HL-60 (cell line): ENCODE data around the gene DYNC1I1.

Source experiments
- DNase-seq, 2 experiments: peaks; one replicate each; pipeline ENCODE4 v3.0.0-alpha.2; 2010 to 2020; ENCODE audit warnings: low read depth in 1 of 2, low spot score in 1 of 2
- H3K27ac ChIP-seq: fragments of 250-450 bp; sonication (Bioruptor Pico); replicated peaks from 2 replicates; pipeline ENCODE4 v1.5.1; 2020; ENCODE audit warnings: mild to moderate bottlenecking, moderate library complexity
- H3K27me3 ChIP-seq: fragments of 250-450 bp; sonication (Bioruptor Pico); 2 replicates; pipeline ENCODE4 v1.5.1; 2021; ENCODE audit warnings: mild to moderate bottlenecking, moderate library complexity; ENCODE audit not compliant: insufficient read depth, poor library complexity, severe bottlenecking
- H3K4me3 ChIP-seq: replicated peaks from 2 replicates; pipeline ENCODE4 v1.5.1; 2011; ENCODE audit warnings: mild to moderate bottlenecking, control low read depth, low read length; ENCODE audit not compliant: insufficient read depth
- CTCF ChIP-seq: IDR thresholded peaks from one replicate; pipeline ENCODE4 v1.5.1; 2011; ENCODE audit warnings: low read length, control low read depth, inconsistent platforms; ENCODE audit not compliant: insufficient read depth
- GABPA ChIP-seq: IDR thresholded peaks from 2 replicates; pipeline ENCODE4 v1.6.1; 2012; ENCODE audit warnings: low read depth
- POLR2AphosphoS5 ChIP-seq: IDR thresholded peaks from 2 replicates; pipeline ENCODE4 v1.6.1; 2012; ENCODE audit warnings: low read depth
- REST ChIP-seq: IDR thresholded peaks from 2 replicates; pipeline ENCODE4 v1.6.1; 2012; ENCODE audit warnings: low read depth; ENCODE audit not compliant: insufficient replicate concordance
- SPI1 ChIP-seq: IDR thresholded peaks from 2 replicates; pipeline ENCODE4 v1.6.1; 2012; ENCODE audit warnings: low read depth, mild to moderate bottlenecking, borderline replicate concordance

DYNC1I1 gene

DNA sequence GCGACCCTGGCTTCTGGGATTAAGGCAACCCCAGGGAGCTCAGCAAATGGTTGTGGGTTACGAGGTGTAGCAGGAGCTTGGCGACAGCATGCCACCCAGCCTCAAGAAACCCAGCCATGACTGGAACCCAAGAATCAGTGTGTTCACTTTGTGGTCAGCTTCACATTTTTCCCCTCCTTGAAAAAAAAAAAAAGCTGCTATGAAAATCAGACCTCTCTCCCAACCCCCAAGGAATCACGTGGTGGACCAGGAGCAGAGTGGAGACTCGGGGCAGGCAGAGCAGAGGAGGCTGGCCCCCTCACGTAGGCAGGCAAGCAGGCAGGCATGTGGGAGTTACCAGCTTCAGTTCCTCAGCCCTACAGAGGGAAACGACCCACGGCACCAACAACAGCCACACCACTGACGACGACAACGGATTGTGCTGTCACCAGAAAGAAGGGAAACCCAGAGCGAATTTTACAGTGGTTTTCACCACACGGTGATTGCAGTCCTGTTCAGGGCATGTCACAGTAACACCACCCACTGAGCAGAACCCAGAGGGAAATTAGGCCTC is 346.2 kb downstream of the DYNC1I1 start:
- no peak overlapping the region for H3K27ac ChIP-seq
- H3K27me3 ChIP-seq = no peaks in the 10 kb centered on the region
- TF ChIP-seq REST (no peak), SPI1 (no peak), POLR2AphosphoS5 (no peak), GABPA (no peak), CTCF (no peak)
- H3K4me3 ChIP-seq = no peak overlapping the region
- no peak for DNase-seq

DNA sequence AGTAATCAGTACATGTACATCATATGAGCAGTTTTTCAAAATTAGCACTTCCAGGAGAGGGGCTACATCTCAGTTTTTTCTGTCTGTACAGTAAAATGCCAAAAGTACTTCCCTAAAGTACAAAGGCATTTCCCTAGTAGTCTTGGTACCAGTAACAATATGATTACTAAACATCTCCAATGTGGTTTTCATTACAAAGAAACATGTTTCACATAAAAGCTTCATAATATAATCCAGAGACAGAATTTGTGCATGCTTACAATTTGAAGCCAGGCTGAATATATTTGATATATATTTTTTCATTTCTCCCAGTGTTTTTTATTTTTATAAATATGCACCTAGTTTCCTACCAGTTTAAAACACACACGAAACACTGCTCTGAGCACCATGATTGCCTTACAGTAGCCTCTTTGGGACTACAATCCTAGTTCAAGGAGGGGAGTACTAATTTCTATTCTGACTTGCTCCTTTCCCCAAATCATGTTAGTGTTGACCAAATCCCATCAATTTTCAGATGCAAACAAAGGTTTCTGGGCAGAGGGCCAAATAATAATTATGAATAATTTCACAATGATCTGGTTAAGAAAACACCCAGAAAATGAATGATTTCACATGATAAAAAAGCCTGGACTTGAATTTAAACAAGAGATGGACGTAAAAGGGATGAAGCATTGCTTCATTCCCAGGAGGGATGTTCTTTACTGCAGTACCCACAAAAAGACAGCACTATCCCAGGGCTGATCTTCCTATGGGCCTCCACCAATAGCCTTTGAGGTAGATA is 348.3 kb downstream of the DYNC1I1 start:
- Histone ChIP-seq H3K4me3 (no peak overlapping the region), H3K27me3 (no peaks in the 10 kb centered on the region), H3K27ac (no peak overlapping the region)
- no peak for TF ChIP-seq REST
- no peak for TF ChIP-seq SPI1
- TF ChIP-seq CTCF = no peak
- TF ChIP-seq POLR2AphosphoS5 = no peak
- TF ChIP-seq GABPA = no peak
- DNase-seq = no peak

- no peak overlapping the region for H3K4me3 ChIP-seq
- no peak for TF ChIP-seq CTCF
- no peak for TF ChIP-seq REST
- TF ChIP-seq GABPA = no peak
- TF ChIP-seq POLR2AphosphoS5 = no peak
- no peak for TF ChIP-seq SPI1
- no peak overlapping the region for H3K27ac ChIP-seq
- H3K27me3 ChIP-seq = no peaks in the 10 kb centered on the region
- DNase-seq = no peak
Observed at GRCh38 chr7:96121752-96122151, 349.4 kb downstream of the DYNC1I1 start.
